WTC11 (cell line): ENCODE measurements around the gene SURF6.

ENCODE experiments used
- TF ChIP-seq, protein P1 (sequence below): fragments of 200-600 bp; IDR thresholded peaks from 2 replicates; pipeline ENCODE4 v1.8.0; 2022; ENCODE audit warnings: antibody characterized with exemption
- TF ChIP-seq, protein P2 (sequence below): sonication (generic); formaldehyde crosslinking; IDR thresholded peaks from 2 replicates; pipeline ENCODE4 v1.8.0; 2022; ENCODE audit warnings: missing genetic modification reagents

DNA sequence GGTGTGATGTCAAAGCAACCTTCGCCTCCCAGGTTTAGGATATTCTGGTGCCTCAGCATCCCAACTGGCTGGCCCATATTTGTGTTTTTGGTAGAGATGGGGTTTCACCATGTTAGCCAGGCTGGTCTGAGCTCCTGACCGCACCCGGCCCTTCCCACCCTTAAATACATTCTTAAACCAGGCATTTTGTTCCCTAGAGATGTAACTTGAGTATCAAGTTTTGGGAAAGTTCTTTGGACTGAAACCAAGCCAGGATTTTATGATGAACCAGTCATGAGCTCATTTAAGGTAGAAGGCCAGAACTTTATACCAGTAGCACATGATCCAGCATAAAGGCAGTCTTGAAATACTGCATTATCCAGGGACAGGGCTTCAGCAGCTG, 15.5 kb upstream of the SURF6 start:
- TF ChIP-seq, protein P1, sequence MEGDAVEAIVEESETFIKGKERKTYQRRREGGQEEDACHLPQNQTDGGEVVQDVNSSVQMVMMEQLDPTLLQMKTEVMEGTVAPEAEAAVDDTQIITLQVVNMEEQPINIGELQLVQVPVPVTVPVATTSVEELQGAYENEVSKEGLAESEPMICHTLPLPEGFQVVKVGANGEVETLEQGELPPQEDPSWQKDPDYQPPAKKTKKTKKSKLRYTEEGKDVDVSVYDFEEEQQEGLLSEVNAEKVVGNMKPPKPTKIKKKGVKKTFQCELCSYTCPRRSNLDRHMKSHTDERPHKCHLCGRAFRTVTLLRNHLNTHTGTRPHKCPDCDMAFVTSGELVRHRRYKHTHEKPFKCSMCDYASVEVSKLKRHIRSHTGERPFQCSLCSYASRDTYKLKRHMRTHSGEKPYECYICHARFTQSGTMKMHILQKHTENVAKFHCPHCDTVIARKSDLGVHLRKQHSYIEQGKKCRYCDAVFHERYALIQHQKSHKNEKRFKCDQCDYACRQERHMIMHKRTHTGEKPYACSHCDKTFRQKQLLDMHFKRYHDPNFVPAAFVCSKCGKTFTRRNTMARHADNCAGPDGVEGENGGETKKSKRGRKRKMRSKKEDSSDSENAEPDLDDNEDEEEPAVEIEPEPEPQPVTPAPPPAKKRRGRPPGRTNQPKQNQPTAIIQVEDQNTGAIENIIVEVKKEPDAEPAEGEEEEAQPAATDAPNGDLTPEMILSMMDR, result no peak
- TF ChIP-seq, protein P2, sequence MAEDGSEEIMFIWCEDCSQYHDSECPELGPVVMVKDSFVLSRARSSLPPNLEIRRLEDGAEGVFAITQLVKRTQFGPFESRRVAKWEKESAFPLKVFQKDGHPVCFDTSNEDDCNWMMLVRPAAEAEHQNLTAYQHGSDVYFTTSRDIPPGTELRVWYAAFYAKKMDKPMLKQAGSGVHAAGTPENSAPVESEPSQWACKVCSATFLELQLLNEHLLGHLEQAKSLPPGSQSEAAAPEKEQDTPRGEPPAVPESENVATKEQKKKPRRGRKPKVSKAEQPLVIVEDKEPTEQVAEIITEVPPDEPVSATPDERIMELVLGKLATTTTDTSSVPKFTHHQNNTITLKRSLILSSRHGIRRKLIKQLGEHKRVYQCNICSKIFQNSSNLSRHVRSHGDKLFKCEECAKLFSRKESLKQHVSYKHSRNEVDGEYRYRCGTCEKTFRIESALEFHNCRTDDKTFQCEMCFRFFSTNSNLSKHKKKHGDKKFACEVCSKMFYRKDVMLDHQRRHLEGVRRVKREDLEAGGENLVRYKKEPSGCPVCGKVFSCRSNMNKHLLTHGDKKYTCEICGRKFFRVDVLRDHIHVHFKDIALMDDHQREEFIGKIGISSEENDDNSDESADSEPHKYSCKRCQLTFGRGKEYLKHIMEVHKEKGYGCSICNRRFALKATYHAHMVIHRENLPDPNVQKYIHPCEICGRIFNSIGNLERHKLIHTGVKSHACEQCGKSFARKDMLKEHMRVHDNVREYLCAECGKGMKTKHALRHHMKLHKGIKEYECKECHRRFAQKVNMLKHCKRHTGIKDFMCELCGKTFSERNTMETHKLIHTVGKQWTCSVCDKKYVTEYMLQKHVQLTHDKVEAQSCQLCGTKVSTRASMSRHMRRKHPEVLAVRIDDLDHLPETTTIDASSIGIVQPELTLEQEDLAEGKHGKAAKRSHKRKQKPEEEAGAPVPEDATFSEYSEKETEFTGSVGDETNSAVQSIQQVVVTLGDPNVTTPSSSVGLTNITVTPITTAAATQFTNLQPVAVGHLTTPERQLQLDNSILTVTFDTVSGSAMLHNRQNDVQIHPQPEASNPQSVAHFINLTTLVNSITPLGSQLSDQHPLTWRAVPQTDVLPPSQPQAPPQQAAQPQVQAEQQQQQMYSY (CRISPR knock-in tag), result no peak
